Gastrocnemius medialis (tissue), 4 donors: ENCODE results near the gene NSD2.

Source experiments
- POLR2A ChIP-seq, 2 donors: fragments of 450-650 bp; IDR thresholded peaks; one replicate each; pipeline ENCODE4 v1.6.1; 2017; ENCODE audit warnings: antibody characterized with exemption in 2 of 2, mild to moderate bottlenecking in 2 of 2, moderate library complexity in 2 of 2
- TF ChIP-seq, protein P1 (sequence below), 5 experiments: fragments of 450-650 bp in 3 of 5; fragments of 200-600 bp in 2 of 5; sonication (generic) in 2 of 5; IDR thresholded peaks in 4 of 5; conservative IDR thresholded peaks in 1 of 5; 1 replicate in 4 of 5; 2 replicates in 1 of 5; pipeline ENCODE4 v1.5.1; 2016 to 2019; ENCODE audit warnings: antibody characterized with exemption in 5 of 5, mild to moderate bottlenecking in 3 of 5, moderate library complexity in 3 of 5

- TF ChIP-seq, protein P1, sequence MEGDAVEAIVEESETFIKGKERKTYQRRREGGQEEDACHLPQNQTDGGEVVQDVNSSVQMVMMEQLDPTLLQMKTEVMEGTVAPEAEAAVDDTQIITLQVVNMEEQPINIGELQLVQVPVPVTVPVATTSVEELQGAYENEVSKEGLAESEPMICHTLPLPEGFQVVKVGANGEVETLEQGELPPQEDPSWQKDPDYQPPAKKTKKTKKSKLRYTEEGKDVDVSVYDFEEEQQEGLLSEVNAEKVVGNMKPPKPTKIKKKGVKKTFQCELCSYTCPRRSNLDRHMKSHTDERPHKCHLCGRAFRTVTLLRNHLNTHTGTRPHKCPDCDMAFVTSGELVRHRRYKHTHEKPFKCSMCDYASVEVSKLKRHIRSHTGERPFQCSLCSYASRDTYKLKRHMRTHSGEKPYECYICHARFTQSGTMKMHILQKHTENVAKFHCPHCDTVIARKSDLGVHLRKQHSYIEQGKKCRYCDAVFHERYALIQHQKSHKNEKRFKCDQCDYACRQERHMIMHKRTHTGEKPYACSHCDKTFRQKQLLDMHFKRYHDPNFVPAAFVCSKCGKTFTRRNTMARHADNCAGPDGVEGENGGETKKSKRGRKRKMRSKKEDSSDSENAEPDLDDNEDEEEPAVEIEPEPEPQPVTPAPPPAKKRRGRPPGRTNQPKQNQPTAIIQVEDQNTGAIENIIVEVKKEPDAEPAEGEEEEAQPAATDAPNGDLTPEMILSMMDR (IDR thresholded peaks at IDR 0.05 in 4 of 5, conservative IDR thresholded peaks at IDR 0.05 in 1 of 5): no peak
- no peak for TF ChIP-seq POLR2A (IDR thresholded peaks at IDR 0.05)
Measured at GRCh38 chr4:1868912-1869311, 2.3 kb upstream of the NSD2 start.
